ENCODE results near the gene SPRED2.

The SPRED2 gene

DNA sequence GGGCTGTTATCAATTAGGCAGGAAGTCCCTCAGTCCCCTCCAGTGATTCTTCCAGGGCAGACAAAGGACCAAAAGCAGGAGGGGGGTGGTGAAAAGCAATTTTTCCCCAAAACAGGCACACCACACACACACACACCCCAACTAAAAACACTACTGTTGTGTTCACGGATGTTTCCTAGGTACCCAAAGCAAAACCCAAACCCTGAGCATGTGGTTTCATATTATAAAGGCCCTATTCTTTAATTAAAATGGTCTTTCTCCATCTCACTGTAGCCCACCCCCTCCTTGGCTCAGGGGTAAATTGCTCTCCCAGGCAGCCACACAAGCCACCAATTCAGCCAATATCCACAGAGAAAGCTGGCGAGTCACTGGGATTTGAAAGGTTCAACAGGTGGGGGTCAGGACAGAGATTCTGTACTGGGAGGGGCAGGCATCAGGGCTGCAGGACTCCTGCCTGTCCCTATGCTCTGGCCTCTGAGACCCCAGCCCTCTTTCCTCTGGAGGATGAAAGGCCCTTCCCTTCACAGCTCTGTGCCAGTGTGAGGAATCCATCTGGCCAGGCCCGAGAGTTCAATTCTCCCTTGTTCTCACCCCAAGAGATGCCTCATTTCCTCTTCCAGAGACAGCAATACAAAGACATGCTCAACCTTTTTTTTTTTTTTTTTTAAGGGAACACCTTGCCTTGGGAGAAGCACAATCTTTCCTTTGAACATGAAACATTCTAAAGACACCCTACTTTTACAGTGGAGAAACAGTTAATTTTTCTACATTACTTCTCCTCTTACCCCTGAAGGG is 43.6 kb downstream of the SPRED2 start:
- in situ Hi-C loops (cut with HindIII; ENCODE audit: low sequenced_read_pairs), result no loop called here

- in situ Hi-C loops (cut with HindIII; ENCODE audit: low sequenced_read_pairs), result no loop called here
Observed at GRCh38 chr2:65388051-65388531, 44.3 kb downstream of the SPRED2 start.

- in situ Hi-C loops (cut with HindIII; ENCODE audit: low sequenced_read_pairs), result no loop called here
Observed at GRCh38 chr2:65386989-65387388, 45.4 kb downstream of the SPRED2 start.

DNA sequence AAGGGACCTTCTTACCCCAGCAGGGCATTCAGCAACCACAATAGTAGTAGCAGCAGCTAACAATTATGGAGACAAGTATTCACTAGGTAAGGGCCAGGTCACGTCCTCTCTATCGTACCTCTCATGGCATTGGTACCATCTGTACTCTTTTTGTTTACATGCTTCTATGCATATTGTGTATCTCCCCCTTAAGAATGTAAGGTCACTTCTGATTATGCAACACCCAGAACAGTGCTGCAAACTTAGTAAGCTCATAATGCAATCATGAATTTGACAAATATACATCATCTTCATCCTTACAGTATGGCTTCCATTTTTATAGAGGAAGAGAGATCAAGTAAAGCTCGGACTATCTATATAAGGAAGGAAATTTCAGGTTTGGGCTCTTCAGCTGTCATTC is 46.1 kb downstream of the SPRED2 start:
- in situ Hi-C loops (cut with HindIII; ENCODE audit: low sequenced_read_pairs), result no loop called here

- in situ Hi-C loops (cut with HindIII; ENCODE audit: low sequenced_read_pairs), result no loop called here
Observed at GRCh38 chr2:65383541-65384488, 48.6 kb downstream of the SPRED2 start.

- in situ Hi-C loops (cut with HindIII; ENCODE audit: low sequenced_read_pairs), result no loop called here
Observed at GRCh38 chr2:65382776-65383357, 49.5 kb downstream of the SPRED2 start.

DNA sequence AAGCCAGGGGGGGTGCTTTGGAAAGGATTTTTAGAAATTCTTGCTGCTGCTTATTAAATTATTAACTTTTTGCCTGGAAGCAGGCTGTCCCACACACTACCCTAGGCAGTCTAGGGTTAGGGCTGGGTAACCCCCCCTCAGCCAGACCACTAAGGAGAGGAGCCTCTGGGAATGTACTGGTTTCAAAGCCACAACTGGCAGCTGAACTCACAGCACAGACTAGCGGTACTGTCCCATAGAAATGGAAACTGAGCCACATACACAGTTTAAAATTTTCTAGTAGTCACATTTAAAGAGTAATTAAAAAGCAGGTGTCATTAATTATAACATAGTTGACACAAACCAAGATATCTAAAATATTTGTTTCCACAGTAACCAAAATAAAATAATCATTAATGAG is 50.1 kb downstream of the SPRED2 start:
- in situ Hi-C loops (cut with HindIII; ENCODE audit: low sequenced_read_pairs), result no loop called here

GRCh38 chr2:65381607-65382051 is 50.8 kb downstream of the SPRED2 start:
- in situ Hi-C loops (cut with HindIII; ENCODE audit: low sequenced_read_pairs), result no loop called here

DNA sequence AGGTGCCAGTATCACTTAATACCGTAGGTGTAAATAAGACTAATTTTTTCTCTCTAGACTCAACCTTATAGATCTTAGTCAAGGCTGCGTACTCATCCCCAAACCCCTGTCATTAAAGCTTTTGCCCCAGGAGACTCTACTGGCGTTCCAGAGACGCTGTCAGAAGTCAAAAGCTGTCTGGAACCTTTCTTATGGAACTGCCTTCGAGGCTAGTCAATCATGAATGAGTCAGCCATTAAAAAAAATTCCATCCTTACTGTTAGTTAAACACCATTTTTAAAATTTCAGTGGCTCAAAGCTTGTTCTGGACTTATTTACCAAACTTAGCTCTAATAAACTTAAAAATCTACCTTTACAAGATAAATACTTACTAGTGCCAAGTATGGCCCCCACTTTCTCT is 52.1 kb downstream of the SPRED2 start:
- in situ Hi-C loops (cut with HindIII; ENCODE audit: low sequenced_read_pairs), result no loop called here

GRCh38 chr2:65379721-65380171 is 52.7 kb downstream of the SPRED2 start:
- in situ Hi-C loops (cut with HindIII; ENCODE audit: low sequenced_read_pairs), result no loop called here

DNA sequence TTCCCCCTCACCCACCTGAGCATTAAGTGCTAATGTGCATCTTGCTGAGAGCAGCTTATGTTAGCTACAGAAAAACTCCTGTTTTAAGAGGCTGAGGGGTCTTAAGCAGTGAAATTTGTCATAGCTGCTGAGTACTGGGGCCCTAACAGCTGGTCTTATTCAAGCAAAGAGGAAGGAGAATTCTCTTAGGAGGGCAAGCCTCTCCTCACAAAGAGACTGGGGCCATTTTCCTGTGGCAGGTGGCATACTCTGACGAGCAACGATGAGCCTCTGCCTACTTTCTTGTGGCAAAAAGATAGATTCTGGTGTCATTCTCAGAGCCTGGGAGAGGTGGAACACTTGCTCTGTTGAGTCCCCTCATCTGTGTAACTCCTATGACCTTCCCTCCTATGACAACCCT is 53.2 kb downstream of the SPRED2 start:
- in situ Hi-C loops (cut with HindIII; ENCODE audit: low sequenced_read_pairs), result no loop called here

- in situ Hi-C loops (cut with HindIII; ENCODE audit: low sequenced_read_pairs), result no loop called here
Observed at GRCh38 chr2:65378290-65378689, 54.1 kb downstream of the SPRED2 start.

DNA sequence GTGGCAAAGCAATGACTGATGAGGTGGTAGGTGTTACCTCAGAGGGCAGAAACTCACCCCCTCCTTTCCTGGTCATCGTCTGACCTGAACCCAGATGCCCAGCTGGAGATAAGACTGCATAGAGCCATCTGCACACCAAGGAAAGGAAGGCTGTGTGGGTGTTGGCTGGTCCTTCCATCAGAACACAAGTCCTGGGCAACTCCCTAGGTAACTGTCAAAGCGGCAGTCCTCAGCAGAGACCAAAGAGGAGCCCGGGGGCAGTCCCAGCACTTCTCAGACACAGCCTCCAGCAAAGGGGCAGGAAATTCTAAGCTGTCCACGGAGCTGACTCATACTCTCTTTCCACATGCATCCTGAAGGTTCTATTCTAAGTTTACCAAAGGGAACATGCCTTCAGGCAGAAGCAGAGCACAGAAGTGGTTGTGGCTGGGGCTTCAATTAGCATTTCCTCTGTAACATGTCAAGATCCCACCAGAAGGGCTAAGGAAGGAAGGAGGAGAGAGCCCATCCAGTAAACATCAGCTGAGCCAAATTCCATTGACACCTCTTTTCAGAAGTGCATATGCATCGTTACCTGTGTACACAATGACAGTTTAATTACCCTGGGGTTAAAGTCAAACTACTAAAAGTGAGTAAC is 54.7 kb downstream of the SPRED2 start:
- in situ Hi-C loops (cut with HindIII; ENCODE audit: low sequenced_read_pairs), result no loop called here

DNA sequence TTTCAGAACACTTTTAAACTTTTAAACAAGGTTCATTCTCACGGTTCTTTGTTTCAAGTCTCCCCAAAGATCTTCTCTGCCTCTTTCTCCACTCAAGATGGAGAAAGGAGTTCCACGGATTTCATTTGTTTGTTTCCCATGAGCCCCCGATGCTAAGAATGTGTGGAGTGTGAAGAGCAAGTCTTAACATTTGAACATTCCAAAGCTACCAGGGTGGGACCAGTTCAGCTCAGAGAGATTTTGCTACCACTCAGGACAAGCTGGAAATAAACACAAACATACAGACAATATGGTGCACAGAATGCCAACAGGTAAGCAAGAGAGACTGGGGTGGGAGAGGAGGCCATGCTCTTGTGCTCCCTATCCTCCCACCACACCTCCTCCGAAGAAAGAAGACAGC is 56.7 kb downstream of the SPRED2 start:
- in situ Hi-C loops (cut with HindIII; ENCODE audit: low sequenced_read_pairs), result no loop called here

GRCh38 chr2:65374999-65375398 is 57.4 kb downstream of the SPRED2 start:
- in situ Hi-C loops (cut with HindIII; ENCODE audit: low sequenced_read_pairs), result no loop called here

DNA sequence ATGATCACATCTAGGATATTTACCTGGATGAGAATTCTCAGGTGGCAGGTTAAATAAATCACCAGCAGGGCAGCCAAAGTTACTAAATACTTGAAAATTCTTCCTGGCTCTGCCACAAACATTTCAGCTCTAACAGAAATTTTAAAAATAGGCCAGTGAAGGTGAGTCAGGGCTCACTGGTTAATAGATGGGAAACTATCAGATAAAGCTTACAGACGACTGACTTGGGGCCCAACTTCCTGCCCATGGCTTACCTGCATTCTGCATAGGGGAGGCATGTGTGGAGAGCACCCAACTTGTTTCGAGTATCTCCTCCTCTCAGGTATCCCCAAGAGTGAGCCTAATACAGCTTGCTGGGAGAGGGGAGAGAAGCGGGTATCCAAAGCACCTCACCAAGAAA is 57.8 kb downstream of the SPRED2 start:
- in situ Hi-C loops (cut with HindIII; ENCODE audit: low sequenced_read_pairs), result no loop called here

GRCh38 chr2:65373365-65373918 is 59.0 kb downstream of the SPRED2 start:
- in situ Hi-C loops (cut with HindIII; ENCODE audit: low sequenced_read_pairs), result no loop called here

DNA sequence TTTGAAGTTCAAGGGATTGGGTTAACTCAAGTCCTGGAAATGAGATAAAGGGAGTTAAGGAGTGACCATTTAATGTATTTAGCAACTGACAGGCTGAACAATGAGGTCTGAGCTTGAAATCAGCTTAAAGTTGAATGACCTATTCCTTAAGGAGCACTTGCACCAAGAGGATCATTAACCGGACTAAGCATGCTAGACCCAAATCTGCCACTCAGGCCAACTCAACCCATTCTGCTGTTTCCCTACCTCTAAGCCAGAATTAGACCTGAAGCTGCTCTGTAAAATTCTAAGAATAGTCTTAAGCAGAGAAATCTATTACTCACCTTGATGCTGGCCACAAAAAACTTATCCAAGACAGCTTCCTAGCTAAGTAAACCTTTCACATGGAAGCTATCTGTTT is 59.8 kb downstream of the SPRED2 start:
- in situ Hi-C loops (cut with HindIII; ENCODE audit: low sequenced_read_pairs), result no loop called here

DNA sequence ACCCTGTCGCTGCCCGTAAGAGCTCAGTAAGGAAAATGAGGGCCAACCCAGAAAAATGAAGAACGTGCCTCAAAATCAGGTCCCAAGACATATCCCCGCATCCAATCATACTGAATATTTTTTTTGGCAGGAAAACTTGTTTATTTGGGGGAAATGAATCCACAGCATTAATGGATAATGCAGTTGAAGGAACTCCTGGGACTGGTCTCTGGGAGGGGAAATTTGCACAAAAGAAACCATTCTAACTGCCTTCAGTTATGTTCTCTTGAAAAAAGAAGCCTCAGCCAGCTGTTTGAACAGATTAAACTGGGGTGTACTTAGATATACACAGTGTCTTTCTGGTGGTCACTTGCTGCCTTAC is 61.3 kb downstream of the SPRED2 start:
- in situ Hi-C loops (cut with HindIII; ENCODE audit: low sequenced_read_pairs), result no loop called here

GRCh38 chr2:65370387-65371073 is 61.9 kb downstream of the SPRED2 start:
- in situ Hi-C loops (cut with HindIII; ENCODE audit: low sequenced_read_pairs), result no loop called here
